Smooth muscle cell of the brain vasculature (primary cell): ENCODE data around the gene SLC25A23.
"Not testable (repeated sequence)": the region's sequence is repeated elsewhere in the genome, so short reads cannot be mapped to it uniquely, and the experiment has no call there.

Experiments used
- DNase-seq: peaks from one replicate; pipeline ENCODE4 v3.0.0-alpha.2; 2012; ENCODE audit warnings: low read depth, low spot score

Gene SLC25A23

DNA sequence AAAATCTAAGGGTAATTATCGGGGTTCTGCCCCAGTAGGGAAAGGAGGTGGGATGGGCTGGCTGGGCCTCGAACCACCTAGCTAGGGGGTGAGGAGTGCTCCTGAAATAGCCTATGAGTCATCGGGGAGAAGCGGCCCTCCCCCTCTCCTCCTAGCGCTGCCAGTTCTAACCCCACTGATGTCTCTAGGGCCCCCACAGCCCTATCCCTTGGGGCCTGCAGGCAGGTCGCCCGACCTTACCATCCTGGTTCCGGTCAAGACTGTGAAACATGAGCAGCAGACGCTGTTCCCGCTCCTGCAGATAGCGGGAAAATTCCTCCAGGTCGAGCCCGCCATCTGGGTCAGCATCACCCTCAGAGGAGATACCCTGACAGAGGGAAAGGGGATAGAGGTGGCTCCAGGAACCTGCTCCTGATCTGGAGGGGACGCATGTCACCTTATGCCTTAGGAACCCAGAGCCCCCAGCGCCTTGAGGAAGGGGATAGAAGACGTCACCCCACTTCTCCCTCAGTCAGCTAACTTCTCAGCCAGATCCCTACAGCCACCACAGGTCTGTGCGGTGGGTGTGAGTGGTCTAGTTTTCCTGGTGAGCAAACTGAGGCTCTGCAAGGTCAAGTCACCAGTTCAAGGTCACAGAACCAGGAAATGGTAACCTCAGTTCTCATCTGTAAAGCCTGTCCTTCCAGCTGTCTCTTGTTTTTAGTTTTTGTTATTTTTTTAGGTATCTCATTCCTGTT lies 1.5 kb downstream of the SLC25A23 start:
- DNase-seq: no peak

GRCh38 chr19:6455924-6456323 lies 3.7 kb downstream of the SLC25A23 start:
- DNase-seq: no peak

GRCh38 chr19:6453951-6454565 lies 5.5 kb downstream of the SLC25A23 start:
- DNase-seq: no peak

DNA sequence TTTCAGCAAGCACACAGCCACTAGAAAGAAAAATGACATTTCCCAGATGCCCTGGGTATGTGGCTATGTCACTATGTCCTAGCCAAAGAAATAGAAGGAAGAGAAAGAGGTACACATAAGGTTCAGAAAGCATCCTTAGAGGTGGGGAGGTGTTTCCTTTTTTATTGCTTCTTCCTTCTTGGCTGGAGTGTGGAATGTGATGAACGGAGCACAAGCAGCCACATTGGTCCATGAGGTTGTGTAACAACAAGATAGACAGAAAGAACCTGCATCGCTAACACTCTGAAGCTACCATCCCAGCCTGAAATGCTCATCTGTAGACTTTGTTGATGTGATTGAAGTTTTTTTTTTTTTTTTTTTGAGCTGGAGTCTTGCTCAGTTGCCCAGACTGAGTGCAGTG lies 6.7 kb downstream of the SLC25A23 start:
- no peak for DNase-seq

DNA sequence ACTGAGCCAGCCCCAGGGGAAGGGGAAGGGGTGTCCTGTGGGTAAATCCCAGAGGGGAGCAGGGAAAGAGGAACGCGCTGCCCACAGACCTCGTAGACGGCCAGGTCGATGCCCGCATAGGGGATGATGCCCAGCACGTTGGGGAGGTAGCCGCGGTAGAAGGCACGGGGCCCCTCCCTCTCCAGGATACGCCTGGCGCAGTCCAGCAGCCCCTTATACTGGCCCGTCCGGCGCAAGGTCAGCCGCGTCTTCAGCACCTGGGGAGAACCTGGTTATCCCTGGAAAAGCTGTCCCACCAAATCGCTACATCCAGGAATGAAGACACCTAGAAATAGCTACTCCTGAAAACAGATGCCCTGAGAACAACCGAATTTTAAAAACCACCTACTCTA lies 7.4 kb downstream of the SLC25A23 start:
- DNase-seq: no peak

DNA sequence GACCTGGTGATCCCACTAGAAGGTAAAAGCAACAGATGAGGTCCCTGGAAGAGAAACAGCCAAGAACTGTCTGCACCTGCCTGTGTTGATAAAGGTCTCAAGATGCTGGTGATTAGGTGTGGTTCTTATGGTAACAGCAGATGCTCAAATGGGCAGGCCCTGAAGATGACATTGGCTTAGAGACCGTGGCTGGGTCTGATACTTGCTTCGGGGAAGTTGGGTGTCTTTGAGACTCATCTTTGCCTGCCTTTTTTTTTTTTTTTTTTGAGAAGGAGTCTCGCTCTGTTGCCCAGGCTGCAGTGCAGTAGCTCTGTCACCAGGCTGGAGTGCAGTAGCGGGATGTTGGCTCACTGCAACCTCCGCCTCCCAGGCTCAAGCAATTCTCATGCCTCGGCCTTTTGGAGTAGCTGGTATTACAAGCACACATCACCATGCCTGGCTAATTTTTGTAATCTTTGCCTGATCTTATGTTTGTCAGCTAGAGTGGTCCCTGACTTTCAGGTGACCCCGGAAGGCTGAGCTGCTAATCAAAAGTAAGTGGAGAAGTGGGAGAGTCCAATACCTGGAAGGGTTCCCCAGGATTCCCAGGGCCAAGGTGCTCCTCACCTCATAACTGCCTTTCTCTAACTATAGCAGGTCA lies 7.9 kb downstream of the SLC25A23 start:
- DNase-seq: no peak

- no peak for DNase-seq
Measured at GRCh38 chr19:6450166-6450565, 9.4 kb downstream of the SLC25A23 start.

DNA sequence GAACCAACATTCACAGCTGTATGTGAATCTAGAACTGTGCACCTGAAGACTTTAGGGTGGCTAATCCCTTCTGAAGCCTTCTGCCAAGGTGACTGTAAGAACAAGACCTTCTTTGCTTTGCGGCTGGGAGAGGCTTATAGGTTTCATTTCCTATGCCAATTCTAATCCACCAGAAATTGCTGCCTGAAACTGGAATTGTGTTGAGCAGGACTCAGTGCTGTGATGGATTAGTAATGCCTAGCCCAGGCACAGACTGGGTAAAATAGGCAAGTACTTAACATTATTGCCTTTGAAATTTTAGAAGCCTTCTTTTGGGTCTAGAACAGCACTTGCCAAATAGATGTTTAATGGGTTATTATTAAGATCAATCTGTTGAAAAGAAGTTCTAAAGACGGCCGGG lies 11.5 kb downstream of the SLC25A23 start:
- DNase-seq: no peak

- no peak for DNase-seq
Measured at GRCh38 chr19:6446452-6446851, 13.1 kb downstream of the SLC25A23 start.

- DNase-seq: no peak
Measured at GRCh38 chr19:6443986-6444385, 15.6 kb downstream of the SLC25A23 start.

DNA sequence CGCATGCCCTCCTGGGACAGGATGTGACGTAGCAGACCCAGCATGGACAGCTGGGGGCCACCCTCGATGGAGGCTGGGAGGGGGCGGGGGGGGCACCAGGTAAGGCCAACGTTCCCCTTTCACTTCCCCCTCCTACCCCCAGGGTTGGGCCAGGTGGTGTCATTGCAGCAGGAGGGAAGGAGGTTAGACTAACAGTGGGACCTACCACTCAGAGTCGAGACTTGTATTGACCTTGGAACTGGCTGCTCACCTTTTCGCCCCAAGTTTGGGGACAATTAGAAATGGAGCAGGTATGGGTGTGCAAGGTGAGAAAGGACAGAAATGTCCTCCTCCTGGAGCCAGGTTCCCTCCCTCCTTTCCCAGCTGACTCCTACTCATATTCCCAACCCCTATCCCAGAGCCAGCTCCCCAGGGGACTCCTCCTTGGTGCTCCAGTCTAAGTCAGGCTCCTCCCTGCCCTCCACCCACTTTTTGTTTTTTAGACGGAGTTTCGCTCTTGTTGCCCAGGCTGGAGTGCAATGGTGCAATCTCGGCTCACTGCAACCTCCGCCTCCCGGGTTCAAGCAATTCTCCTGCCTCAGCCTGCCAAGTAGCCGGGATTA lies 17.4 kb downstream of the SLC25A23 start:
- no peak for DNase-seq

- no peak for DNase-seq
Measured at GRCh38 chr19:6440905-6441304, 18.7 kb downstream of the SLC25A23 start.

GRCh38 chr19:6439743-6440142 lies 19.8 kb downstream of the SLC25A23 start:
- DNase-seq: no peak

- no peak for DNase-seq
Measured at GRCh38 chr19:6433663-6434062, 25.9 kb downstream of the SLC25A23 start, which contains the start of gene SLC25A41. SLC25A41 (minus strand) TSS chr19:6433763; CDS start chr19:6433693, 70 bp downstream.

GRCh38 chr19:6433165-6433564 lies 26.4 kb downstream of the SLC25A23 start:
- no peak for DNase-seq

GRCh38 chr19:6431891-6432290 lies 27.7 kb downstream of the SLC25A23 start:
- no peak for DNase-seq

DNA sequence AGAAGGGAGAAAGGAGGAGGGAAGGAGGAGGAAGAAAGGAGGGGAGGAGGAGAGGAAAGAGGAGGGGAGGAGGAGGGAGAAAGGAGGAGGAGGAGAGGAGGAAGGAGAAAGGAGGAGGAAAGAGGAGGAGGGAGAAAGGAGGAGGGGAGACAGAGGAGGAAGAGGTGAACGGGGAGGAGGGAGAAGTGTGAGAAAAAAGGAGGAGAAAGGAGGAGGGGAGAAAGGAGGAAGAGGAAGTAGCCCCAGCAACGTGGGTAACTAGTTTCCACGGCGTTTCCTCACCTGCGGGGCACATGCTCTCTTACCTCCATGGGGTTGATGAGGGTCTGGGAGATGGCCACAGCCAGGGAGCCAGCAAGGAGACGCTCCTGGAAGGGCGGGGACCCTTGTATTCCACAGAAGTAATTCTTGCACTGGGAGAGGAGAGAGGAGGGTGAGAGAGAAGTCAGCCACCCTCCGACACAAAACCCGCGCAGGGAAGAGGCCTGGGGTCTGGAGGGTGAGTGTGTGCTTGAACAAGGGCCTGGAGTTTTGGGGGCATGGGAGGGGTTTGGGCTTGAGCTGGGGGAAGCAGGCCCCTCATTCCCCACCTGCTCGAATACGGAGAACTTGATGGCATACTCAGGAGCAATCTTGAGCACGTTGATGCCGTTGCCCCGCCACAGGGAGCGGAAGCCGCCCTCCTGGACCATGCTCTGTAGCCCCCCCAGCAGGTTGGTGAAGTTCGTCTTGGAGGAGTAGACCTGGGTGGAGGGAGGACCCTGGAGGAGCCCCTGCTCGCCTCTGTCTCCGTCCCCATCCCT lies 30.0 kb downstream of the SLC25A23 start:
- no peak for DNase-seq

- not testable (repeated sequence) for DNase-seq
Measured at GRCh38 chr19:6428692-6429418, 30.7 kb downstream of the SLC25A23 start.

DNA sequence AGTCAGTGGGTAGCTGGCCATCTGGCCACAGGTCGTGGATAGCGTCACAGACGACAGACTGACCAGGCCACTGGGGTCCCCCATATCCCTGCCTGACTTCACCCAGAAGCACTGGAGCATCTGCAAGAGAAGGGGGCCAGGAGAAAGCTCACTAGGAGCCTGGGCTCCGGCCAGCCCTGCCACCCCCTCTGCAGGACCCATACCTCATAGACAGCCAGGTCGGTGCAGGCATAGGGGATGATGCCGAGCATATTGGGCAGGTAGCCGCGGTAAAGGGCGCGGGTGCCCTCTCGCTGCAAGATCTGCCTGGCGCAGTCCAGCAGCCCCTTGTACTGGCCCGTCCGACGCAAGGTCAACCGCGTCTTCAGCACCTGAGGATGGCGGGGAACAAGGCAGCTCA lies 32.5 kb downstream of the SLC25A23 start:
- DNase-seq: no peak

DNA sequence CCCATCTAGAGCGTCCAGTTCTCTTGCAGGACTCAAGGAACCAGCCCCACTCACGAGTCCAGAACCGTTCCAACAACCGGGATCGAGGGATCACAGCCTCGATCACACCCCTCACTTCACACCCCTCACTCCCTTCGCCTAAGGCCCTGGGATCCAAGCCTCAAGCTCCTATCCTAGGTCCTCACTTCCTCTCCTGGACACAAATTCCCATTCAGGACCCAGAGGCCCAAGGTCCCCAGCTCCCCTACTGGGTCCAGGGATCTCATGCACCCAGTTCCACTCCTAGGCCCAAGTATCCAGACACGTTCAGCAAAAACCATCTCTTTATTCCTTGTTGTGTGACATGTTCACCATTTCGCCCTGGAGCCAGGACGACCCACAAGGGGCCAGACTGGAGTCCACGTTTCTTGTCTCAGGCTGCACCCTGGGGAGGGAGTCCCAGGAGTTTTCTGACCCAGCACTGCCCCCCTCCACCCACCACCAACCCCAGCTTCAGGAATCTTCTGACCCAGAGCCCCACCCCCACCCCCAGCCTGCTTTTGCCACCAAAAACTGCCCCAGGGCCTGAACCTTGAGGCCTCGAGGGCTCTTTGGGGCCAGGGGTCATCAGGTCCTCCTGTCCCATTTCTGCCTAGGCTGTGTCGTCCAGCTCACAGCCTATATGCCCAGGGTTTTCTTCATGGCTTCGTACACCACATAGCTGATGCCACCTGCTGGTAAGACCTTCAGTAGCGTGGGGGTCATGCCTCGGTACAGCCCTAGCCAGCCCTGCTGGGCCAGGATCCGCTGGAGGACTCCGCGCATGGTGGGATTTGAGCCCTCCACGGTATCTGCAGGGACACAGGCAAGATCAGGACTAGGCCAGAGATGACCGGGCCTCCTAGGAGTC lies 33.6 kb downstream of the SLC25A23 start:
- DNase-seq: no peak
